GM15510 (cell line): ENCODE measurements around the gene HDAC2.

Source experiments
- POLR2A ChIP-seq: IDR thresholded peaks from 3 replicates; pipeline ENCODE4 v1.6.1; 2011; ENCODE audit warnings: borderline replicate concordance; ENCODE audit not compliant: insufficient read length; ENCODE audit errors: extremely low read depth

Gene HDAC2

DNA sequence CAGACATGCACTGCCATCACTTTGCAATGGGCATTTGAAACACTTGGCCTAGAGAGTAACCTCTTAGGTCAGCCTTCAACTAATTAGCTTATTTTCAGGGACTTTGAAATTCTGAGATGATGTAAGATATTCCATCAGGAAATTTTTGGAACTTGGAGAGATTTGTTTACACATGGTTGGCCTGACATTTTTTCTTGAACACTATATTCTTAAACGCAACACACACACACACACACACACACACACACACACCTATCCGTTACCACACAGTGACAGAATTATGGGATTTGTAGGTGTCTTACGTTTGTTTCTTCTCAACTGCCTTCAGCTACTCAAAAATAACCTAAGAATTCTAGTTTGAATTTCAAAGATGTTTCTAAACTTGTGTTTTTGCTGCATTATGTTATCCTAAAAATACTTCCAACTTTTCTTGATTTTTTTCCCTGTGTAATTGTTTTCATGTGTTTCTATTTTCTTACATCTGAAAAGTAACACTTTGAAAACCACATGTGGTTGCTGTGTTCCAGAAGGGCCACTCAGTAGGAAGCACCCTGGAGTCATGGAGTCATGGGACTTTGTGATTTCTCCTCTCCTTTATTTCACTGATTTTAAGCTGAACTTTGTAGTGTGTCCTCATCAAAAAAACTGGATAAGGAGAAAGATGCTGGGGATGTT is 81.9 kb downstream of the HDAC2 start:
- TF ChIP-seq POLR2A = no peak

GRCh38 chr6:113888493-113888892 is 82.5 kb downstream of the HDAC2 start:
- TF ChIP-seq POLR2A = no peak

DNA sequence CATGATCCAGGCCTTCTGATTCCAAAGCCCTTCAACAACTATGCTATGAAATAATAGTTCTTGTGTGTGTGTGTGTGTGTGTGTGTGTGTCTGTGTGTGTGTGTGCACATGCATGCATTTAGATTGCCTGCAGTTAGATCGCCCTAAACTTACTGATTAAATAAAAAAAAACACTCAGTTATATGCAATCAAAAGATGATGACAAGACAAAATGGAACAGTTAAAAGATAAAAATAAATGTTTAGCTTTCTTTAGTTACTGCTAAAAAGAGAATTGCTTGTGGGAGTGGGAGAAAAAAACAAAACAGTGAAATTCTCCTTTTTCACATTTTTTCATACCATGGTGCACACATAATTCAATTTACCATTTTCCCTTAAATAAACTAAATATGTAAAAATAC is 84.4 kb downstream of the HDAC2 start:
- no peak for TF ChIP-seq POLR2A

DNA sequence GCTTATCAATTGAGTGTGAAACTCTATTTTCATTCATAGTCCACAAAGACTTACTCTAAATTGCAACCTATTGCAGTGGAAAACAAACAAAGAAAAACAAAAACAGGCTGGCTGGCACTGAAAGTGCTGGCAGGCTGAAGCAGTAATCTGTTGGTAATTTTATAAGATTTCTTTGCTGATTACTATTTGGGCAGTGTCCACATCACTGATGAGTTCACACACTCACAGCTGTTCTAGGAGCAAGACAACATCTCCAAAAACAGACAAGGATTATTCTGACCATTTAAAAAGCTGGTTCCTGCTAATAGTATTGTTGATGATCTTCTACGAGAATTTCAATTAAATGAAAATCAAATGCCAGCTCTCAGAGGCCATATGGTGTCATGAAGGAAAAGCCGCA is 86.9 kb downstream of the HDAC2 start:
- TF ChIP-seq POLR2A = no peak
